Measurements from ENCODE around the gene PIAS2.

- TF ChIP-seq POLR2A (IDR thresholded peaks at IDR 0.05) (no peak), CTCF (IDR thresholded peaks at IDR 0.05) (no peak), EP300 (IDR thresholded peaks at IDR 0.05) (no peak)
These were observed 2.8 kb upstream of the PIAS2 start for GRCh38 chr18:46920067-46920466.

Measured in suprapubic skin (tissue), 3 donors.